ENCODE data around the gene RLF.

DNA sequence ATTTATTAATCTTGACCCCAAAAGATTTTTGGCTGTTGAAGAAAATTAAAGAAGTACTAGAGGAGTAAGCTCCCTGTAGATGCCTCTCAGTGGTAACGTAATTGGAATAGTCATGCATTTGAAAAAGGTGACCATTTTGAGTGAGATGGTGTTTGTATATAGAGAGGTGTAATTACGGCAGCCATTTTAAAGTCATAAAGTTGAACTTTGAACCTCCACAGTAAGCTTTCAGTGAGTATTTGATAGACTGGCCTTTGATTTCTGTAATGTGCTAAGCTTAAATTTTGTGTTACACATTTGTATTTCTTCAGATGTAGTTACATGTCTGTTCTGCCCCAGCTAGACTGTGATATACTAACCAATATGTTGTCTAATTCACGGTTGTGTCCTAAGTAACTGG, 65.0 kb downstream of the RLF start:
- TF ChIP-seq, protein P1, sequence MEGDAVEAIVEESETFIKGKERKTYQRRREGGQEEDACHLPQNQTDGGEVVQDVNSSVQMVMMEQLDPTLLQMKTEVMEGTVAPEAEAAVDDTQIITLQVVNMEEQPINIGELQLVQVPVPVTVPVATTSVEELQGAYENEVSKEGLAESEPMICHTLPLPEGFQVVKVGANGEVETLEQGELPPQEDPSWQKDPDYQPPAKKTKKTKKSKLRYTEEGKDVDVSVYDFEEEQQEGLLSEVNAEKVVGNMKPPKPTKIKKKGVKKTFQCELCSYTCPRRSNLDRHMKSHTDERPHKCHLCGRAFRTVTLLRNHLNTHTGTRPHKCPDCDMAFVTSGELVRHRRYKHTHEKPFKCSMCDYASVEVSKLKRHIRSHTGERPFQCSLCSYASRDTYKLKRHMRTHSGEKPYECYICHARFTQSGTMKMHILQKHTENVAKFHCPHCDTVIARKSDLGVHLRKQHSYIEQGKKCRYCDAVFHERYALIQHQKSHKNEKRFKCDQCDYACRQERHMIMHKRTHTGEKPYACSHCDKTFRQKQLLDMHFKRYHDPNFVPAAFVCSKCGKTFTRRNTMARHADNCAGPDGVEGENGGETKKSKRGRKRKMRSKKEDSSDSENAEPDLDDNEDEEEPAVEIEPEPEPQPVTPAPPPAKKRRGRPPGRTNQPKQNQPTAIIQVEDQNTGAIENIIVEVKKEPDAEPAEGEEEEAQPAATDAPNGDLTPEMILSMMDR (IDR thresholded peaks at IDR 0.05): no peak
- TF ChIP-seq POLR2A (IDR thresholded peaks at IDR 0.05) (no peak), EP300 (IDR thresholded peaks at IDR 0.05) (no peak)
